Activated CD4-positive, CD25-positive, alpha-beta regulatory T cell treated with anti-CD3 and anti-CD28 coated beads, Interleukin-2, amount 50 U/mL, for 24 hours (primary cell): Measurements from ENCODE around the gene SIGLEC15.
"Not testable (repeated sequence)": the region's sequence is repeated elsewhere in the genome, so short reads cannot be mapped to it uniquely, and the experiment has no call there.

Experiments
- ATAC-seq, 2 donors: fragments of 150-1000 bp; cut with Tn5 transposase; one replicate each; pipeline ENCODE4 v1.10.0; 2021; ENCODE audit warnings: mild to moderate bottlenecking in 1 of 2, moderate library complexity in 1 of 2

Gene SIGLEC15

GRCh38 chr18:45820106-45820745 is 5.2 kb upstream of the SIGLEC15 start:
- ATAC-seq, result no peak

DNA sequence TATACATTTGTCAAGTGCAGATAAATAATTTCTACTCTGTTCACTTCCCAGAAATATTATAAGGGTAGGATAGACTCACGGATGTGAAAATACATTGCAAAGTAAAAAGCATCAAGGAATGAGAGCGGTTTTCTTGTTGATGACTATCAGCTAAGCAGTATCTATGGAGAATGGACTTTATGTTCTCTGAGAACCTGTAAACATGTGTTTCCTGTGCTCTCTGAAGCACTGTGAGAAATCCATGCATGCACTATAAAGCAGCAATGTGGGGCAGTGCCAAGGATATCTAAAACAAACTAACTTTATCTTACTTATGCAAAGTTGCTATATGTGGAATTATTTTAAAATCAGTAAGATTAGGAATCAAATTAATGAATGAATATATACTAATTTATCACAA is 4.4 kb upstream of the SIGLEC15 start:
- ATAC-seq, result no peak

DNA sequence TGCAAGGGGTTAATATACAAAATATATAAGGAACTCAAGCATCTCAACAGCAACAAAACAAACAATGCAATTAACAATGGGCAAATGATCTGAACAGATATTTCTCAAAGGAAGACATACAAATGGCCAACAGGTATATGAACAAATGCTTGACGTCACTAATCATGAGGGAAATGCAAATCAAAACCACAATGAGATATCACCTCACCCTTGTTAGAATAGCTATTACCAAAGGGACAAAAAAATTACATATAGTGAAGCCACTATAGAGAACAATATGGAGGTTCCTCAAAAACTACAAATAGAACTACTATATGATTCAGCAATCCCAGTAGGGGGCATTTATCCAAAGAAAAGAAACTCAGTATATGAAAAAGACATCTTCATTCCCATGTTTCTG is 3.8 kb upstream of the SIGLEC15 start:
- no peak for ATAC-seq

DNA sequence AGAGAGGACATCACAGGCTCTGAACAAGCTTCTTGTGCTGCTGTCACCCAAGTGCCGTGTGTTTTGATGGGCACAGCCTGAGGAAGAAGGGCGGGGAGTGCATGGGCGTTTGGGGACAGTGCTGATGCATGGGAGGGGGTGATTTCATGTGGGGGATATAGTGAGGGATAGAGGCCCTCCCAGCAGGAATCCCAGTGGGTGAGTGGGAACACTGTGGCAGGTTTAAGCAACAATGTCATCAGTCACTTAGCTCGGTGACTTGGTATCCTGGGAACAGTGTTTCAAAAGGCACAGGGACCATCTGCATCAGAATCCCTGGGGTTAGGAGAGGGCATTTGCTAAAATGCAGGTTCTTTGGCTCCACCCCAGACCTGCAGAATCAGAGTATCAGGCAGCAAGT is 609 bp downstream of the SIGLEC15 start:
- no peak for ATAC-seq

- ATAC-seq, result not testable (repeated sequence)
Observed at GRCh38 chr18:45826716-45827115, 1.2 kb downstream of the SIGLEC15 start.

- ATAC-seq, result no peak
Observed at GRCh38 chr18:45828917-45829811, 3.7 kb downstream of the SIGLEC15 start.

GRCh38 chr18:45829855-45830254 is 4.4 kb downstream of the SIGLEC15 start:
- no peak for ATAC-seq

DNA sequence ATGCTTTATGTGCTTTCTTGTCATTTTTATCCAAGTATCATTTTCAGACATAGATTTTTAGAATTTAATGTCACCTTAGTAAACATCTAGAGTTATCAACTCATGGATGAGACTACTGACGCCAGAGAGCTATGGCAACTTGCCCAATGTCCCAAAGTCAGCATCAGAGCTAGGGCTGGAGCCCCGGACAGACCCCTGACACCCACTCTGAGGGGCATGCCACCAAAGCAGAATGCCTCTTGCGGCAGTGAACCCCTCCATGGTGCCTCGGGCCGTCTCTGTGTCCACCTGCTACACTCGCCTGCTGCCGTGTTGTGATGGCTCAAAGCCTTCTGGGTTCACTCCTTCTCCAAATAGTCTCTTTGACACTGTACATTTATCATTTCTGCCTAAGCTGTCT is 5.4 kb downstream of the SIGLEC15 start:
- no peak for ATAC-seq

DNA sequence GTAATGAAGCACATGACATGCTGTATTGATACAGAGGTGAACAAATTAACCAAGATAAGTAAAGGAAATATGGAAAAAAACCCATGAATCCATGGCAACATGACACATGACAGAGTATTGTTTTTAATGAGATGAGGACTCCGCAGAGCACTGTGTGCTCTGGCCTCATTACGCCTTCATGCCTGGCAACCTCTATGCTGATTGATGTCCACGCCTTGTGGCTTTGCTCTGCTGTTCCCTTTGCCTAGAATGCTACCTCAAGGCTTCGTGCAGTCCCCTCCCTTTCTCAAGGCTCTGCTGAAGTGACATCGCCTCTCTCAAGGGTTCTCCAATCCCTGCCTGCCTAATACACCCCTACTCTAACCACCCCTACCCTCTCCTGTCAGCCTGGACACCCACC is 8.4 kb downstream of the SIGLEC15 start:
- ATAC-seq, result no peak

DNA sequence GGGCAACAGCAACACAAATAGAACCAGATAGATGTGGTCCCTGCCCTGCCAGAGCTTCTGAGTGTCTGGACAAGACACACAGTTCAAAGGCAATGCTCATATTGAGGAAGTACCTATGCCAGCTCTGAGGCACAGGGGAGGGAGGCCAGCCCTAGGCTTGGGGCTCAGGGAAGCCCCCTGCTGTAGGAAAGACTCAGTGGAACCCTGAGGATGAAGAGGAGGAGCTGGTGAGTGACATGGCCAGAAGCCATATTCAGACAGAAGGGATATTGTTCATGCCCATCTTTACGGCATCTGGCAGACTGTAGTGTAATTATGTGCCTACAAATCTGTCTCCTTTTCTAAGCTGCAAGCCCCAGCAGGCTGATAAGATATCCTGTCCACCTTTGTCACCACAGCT is 8.8 kb downstream of the SIGLEC15 start:
- ATAC-seq, result no peak

GRCh38 chr18:45835057-45835636 is 9.7 kb downstream of the SIGLEC15 start:
- no peak for ATAC-seq

- no peak for ATAC-seq
Observed at GRCh38 chr18:45836242-45837205, 11.0 kb downstream of the SIGLEC15 start.

DNA sequence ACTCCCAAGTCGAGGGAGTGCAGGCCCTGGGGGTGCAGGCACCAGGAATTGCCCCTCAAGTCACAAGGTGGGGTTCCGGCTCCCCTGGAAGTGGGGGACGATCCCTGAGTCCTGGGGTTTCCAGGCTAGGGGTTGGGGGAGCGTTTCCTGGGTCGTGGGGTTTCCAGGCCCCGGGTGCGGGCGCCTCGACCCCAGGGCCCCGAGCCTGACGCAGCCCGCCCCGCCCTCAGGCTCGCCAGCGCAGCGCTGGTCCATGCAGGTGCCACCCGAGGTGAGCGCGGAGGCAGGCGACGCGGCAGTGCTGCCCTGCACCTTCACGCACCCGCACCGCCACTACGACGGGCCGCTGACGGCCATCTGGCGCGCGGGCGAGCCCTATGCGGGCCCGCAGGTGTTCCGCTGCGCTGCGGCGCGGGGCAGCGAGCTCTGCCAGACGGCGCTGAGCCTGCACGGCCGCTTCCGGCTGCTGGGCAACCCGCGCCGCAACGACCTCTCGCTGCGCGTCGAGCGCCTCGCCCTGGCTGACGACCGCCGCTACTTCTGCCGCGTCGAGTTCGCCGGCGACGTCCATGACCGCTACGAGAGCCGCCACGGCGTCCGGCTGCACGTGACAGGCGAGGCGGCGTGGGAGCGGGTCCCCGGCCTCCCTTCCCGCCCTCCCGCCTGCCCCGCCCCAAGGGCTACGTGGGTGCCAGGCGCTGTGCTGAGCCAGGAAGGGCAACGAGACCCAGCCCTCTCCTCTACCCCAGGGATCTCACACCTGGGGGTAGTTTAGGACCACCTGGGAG is 12.0 kb downstream of the SIGLEC15 start:
- ATAC-seq, result peak; percentile 61 to 67

DNA sequence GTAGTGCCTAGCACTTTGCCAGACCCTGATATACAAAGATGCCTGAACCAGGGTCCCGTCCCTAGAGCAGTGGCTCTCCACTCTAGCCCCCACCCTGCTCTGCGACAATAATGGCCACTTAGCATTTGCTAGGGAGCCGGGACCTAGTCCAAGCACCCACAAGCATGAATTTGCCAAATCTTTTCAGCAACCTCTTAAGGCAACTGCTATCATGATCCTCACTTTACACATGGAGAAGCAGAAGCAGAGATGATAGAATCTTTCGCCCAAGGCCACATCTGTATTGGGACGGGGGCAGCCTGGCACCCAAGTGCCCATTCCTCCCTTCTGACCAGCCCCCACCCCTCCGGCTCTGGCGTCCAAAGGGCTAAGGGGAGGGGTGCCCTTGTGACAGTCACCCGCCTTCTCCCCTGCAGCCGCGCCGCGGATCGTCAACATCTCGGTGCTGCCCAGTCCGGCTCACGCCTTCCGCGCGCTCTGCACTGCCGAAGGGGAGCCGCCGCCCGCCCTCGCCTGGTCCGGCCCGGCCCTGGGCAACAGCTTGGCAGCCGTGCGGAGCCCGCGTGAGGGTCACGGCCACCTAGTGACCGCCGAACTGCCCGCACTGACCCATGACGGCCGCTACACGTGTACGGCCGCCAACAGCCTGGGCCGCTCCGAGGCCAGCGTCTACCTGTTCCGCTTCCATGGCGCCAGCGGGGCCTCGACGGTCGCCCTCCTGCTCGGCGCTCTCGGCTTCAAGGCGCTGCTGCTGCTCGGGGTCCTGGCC is 13.0 kb downstream of the SIGLEC15 start:
- ATAC-seq, result no peak

- peak in 1 of 2 donors; percentile 42 for ATAC-seq
Observed at GRCh38 chr18:45839414-45840395, 14.2 kb downstream of the SIGLEC15 start.

GRCh38 chr18:45841060-45841764 is 15.7 kb downstream of the SIGLEC15 start:
- no peak for ATAC-seq

DNA sequence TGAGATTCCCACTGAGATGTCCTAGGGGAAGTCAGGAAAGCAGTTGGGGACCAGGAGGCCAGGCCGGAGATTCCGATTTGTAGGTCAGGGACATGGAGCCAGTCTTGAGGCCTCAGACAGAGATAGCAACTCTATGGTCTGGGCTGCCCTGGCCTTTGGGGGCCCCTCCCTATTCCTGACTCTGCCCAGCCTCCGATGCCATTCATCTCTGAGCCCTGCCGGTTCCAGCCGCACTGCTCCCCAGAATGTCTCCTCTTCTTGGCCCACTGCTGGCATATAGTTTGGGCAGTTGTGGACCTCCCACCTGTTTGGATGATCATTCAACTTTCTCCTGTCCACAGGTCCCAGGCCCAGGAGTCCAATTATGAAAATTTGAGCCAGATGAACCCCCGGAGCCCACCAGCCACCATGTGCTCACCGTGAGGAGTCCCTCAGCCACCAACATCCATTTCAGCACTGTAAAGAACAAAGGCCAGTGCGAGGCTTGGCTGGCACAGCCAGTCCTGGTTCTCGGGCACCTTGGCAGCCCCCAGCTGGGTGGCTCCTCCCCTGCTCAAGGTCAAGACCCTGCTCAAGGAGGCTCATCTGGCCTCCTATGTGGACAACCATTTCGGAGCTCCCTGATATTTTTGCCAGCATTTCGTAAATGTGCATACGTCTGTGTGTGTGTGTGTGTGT is 16.4 kb downstream of the SIGLEC15 start:
- ATAC-seq, result no peak

DNA sequence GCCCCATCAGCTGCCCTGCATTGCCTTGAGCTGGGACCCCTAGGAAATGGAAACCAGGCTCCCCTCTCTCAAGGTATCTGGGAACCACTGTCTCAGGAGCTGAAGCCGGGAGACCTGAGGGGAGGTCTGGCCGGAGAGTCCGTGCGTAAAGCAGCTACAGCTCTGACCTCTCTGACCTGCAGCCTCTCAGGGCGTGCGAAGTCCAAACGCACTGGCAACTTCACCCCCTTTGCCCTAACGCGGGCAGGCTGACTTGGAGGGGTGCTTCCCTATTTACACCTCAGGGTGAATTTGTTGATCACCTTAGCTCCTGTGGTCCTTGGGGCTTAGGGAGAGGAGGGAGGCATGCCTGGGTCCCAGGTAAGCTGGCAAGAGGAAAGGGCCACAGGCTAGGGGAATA is 17.5 kb downstream of the SIGLEC15 start:
- no peak for ATAC-seq
